HL-60 (cell line): ENCODE data around the gene CEP112.

ENCODE experiments used
- POLR2AphosphoS5 ChIP-seq: IDR thresholded peaks from 2 replicates; pipeline ENCODE4 v1.6.1; 2012; ENCODE audit warnings: low read depth
- TF ChIP-seq, protein P1 (sequence below): IDR thresholded peaks from 2 replicates; pipeline ENCODE4 v1.6.1; 2012; ENCODE audit warnings: low read depth; ENCODE audit not compliant: insufficient replicate concordance
- TF ChIP-seq, protein P2 (sequence below): IDR thresholded peaks from one replicate; pipeline ENCODE4 v1.5.1; 2011; ENCODE audit warnings: low read length, control low read depth, inconsistent platforms; ENCODE audit not compliant: insufficient read depth

DNA sequence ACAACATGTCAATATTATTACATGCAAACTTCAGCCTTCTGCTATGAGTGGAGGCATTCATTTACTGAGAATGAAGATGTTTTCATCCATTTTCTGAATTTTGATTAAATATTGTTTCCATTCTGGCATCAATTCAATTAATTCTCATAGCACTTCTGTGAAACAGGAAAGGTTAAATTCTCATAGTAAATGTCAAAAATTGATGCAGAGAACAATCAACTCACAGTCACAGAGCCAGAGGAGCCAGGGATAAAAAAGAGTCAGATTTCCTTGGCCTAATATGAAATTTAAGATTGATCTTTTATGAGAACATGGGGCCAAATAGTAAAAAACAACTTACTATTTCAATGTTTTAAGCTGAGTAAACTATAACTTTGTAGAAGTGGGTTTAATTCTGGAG is 446.7 kb downstream of the CEP112 start:
- TF ChIP-seq, protein P1, sequence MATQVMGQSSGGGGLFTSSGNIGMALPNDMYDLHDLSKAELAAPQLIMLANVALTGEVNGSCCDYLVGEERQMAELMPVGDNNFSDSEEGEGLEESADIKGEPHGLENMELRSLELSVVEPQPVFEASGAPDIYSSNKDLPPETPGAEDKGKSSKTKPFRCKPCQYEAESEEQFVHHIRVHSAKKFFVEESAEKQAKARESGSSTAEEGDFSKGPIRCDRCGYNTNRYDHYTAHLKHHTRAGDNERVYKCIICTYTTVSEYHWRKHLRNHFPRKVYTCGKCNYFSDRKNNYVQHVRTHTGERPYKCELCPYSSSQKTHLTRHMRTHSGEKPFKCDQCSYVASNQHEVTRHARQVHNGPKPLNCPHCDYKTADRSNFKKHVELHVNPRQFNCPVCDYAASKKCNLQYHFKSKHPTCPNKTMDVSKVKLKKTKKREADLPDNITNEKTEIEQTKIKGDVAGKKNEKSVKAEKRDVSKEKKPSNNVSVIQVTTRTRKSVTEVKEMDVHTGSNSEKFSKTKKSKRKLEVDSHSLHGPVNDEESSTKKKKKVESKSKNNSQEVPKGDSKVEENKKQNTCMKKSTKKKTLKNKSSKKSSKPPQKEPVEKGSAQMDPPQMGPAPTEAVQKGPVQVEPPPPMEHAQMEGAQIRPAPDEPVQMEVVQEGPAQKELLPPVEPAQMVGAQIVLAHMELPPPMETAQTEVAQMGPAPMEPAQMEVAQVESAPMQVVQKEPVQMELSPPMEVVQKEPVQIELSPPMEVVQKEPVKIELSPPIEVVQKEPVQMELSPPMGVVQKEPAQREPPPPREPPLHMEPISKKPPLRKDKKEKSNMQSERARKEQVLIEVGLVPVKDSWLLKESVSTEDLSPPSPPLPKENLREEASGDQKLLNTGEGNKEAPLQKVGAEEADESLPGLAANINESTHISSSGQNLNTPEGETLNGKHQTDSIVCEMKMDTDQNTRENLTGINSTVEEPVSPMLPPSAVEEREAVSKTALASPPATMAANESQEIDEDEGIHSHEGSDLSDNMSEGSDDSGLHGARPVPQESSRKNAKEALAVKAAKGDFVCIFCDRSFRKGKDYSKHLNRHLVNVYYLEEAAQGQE = no peak
- TF ChIP-seq, protein P2, sequence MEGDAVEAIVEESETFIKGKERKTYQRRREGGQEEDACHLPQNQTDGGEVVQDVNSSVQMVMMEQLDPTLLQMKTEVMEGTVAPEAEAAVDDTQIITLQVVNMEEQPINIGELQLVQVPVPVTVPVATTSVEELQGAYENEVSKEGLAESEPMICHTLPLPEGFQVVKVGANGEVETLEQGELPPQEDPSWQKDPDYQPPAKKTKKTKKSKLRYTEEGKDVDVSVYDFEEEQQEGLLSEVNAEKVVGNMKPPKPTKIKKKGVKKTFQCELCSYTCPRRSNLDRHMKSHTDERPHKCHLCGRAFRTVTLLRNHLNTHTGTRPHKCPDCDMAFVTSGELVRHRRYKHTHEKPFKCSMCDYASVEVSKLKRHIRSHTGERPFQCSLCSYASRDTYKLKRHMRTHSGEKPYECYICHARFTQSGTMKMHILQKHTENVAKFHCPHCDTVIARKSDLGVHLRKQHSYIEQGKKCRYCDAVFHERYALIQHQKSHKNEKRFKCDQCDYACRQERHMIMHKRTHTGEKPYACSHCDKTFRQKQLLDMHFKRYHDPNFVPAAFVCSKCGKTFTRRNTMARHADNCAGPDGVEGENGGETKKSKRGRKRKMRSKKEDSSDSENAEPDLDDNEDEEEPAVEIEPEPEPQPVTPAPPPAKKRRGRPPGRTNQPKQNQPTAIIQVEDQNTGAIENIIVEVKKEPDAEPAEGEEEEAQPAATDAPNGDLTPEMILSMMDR = no peak
- no peak for TF ChIP-seq POLR2AphosphoS5
